Inflammatory macrophage treated with lipopolysaccharide for 4 hours (primary cell): ENCODE data around the gene CBFA2T3.
"Not testable (repeated sequence)": the region's sequence is repeated elsewhere in the genome, so short reads cannot be mapped to it uniquely, and the experiment has no call there.

Experiments used
- DNase-seq: peaks from one replicate; pipeline ENCODE4 v3.0.0-alpha.2; 2020

Gene CBFA2T3

DNA sequence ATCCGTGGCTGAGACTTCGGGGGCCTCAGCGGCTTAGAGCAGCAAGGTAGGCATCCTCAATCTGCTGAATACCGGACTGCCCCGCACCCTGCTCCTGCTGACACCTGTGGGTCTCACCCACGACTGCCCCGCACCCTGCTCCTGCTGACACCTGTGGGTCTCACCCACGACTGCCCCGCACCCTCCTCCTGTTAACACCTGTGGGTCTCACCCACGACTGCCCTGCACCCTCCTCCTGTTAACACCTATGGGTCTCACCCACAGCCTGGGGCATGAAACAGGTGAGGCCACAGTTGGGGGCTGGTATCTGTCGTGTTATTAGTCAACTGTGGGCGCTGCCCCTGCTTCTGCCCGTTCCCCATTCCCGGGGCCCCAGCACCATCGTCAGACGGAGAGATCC is 74.3 kb downstream of the CBFA2T3 start:
- DNase-seq = no peak

DNA sequence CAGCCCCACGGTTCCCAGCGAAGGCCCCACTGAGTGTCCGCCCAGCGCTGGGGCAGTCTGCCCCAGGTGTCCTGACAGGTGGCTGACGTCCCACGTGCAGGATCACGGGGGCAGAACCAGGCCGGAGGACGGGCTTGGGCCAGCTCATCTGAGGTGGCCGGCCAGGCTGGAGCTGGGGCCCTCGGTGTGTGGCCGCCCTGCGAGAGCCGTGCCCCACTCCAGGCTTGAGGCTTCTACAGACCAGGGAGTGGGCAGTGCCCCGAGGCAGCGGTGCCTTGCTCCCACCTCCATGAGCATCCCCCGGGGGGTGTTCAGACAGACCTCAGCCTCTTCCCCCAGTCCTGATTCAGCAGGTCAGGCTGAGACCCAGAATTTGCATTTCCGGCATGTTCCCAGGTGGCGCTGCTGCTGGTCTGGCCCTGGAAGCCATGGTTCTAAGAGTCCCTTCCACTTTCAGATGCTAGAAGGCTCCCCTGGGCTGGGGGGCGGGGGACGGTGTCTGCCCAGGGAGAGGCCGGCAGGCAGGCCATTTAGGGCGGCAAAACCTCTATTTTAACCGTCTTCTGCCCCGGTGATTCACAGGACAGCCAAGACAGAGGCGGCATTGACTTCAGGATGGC is 75.2 kb downstream of the CBFA2T3 start:
- DNase-seq = no peak

DNA sequence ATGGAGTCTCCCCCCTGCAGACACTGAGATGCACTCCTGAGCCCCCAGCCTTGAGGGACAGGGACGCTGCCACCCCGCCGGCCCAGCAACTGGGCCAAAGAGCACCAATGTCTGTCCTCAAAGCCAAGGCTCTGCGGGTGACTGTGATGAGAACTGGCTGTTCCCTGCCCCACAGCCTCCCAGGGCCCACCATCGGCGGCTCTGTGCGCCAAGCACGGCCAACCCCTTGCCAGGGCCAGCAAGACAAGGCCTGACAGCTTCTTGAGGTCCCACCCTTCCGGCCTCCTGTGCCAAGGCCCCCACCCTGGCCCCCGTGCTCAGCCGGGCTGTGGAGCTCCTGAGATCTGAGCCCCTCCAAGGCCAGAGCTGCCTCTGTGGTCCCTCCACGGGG is 76.3 kb downstream of the CBFA2T3 start:
- DNase-seq = no peak

DNA sequence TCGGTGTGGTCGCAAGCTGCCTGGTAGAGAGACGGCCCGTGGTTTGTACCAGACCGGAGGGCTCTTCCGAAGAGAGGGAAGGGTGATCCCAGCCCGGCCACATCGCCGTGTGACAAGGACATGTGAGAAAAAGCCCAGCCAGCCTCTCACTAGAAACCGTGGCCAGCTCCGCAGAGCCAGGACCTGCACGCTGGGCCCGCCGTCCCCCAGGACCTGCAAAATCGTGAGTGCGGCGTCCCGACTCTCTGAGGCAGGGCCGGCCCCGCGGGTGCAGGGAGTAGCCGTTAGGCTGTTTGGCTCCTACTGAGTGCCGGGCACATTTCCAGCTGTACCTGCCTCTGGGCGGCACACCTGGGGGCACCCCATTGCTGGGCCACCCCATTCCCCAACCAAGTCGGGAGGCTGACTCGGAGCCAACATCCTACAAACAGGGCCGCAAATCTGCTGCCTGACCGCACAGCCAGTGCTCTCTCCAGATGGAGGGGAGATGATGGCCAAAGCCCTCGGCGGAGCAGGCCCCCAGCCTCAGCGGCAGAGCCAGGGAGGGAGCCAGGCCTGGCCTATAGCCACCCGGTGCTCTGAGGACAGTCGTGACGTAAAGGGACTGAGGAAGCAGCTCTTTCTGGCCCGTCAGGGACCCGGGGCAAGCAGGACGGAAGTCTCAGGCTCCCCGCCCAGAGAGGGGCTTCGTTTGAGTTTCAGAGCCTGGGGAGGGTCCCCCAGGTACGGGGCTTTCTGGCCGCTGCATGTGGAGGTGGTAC is 76.9 kb downstream of the CBFA2T3 start:
- no peak for DNase-seq

DNA sequence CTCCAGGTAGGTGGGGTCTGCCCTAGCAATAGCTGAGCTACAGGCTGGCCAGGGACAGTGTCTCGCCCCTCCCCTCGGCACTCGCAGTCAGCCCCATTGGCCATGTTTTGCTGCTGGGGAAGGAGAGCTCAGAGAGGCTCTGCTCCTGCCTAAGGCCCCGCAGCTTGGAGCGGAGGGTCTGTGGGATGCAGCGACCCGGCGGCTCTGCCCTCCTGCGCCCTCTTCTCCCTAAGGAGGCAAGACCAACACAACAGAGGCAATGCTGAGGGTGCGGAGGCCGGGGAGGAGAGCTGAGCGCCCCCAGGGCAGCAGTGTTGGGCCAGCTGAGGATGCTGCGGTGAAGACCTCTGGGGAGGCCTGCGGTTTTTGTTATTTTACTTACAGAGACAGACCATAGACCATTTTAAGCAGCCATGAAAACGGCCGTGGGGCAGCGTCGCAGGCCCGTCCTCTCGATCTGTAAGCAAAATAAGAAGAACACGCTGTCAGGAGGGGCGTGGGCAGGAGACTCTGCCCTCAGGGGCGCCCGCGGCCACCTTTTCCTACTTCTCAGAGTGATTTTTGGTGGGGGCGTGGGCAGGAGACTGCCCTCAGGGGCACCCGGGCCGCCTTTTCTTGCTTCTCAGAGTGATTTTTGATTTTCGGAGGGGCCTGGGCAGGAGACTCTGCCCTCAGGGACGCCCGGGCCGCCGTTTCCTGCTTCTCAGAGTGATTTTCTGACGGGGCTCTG is 79.1 kb downstream of the CBFA2T3 start:
- DNase-seq = no peak

DNA sequence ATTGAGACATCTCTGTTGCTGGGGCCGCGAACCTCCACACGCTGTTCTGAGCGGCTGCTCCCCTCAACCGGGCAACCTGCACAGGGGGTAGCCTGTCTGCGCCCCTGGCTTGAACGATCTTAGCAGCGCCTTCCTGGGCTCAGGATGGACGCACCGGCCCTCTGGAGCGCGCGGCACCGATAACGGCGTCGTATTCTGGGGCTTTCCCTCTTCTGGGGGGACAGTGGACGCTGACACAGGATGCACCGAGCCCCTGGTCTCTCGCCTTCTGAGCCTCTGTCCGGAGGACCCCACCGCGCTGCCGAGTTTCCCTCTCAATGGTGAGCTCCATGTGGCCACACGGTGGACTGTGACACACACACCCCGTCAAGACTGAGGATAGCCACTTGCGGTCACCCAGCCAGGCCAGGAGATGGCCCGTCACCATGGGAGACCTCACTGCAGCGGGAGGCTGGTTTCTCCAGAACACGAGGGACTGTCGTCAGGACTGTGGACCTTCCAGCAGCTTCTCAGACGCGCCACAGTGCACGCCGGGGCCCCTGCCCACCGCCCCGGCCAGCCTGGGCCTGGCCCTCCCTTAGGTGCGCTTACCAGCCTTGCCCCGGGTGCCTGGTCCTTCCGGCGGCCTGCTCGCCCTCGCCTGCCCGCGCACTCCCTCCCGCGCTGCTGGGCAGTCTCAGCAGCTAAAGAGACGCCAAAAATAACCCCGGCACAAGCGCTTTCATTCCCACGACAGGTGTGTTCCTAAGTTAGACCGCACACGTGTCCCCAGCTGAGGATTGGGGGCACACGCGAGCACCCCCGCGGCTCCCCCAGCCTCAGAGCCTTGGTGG is 80.6 kb downstream of the CBFA2T3 start:
- DNase-seq = no peak

DNA sequence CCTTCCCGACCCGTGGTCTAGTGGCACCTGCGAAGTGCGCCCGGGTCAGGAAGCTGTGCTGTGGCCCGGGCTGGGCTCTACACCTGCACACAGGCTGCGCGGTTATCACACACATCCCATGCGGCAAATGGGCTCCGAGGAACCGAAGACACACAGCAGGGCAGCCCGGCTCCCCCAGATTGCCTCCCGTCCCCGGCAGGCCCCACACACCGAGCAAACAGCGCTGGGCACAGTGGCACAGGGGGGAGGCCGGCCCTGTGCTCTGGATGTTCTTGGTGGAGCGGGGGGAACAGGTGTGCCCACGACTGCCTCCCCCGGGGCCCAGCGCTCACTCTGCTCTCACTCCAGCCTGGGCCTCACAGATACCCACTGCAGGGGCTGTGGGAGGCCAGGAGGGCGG is 81.7 kb downstream of the CBFA2T3 start:
- no peak for DNase-seq

DNA sequence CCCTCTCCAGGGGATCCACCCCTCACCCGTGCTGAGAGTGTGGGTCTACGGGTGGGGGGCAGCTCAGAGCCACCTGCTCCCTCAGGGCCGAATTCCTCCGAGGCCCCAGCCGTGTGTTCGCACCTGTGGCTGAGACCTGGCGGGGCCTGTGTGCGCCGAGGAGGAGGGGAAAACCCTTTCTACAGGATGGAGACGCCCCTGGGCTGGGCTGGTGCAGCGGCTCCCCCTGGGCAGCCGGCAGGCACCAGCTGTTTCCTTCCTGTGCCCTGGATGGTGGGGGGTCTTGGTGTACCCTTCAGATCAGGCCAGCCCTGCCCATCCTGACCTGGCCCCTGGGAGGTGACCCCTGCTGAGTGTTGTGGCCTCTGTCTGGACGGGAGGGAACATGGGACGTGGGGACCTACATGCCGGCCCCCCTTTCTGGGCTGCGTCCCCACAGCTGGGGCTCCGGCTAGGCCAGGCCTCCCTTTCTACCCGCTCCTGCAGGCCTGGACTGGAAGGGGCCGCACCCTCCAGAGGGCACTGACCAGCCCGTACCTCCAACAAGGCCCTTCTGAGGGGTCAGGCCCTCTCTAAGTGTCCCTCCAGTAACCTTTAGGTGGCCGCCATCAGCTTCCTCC is 82.2 kb downstream of the CBFA2T3 start:
- no peak for DNase-seq

DNA sequence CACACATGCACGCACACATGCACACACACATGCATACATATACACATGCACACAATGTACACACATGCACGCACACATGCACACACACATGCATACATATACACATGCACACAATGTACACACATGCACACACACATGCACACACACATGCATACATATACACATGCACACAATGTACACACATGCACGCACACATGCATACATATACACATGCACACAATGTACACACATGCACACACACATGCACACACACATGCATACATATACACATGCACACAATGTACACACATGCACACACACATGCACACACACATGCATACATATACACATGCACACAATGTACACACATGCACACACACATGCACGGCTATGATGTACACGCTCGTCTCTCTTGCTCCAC is 82.7 kb downstream of the CBFA2T3 start:
- not testable (repeated sequence) for DNase-seq

DNA sequence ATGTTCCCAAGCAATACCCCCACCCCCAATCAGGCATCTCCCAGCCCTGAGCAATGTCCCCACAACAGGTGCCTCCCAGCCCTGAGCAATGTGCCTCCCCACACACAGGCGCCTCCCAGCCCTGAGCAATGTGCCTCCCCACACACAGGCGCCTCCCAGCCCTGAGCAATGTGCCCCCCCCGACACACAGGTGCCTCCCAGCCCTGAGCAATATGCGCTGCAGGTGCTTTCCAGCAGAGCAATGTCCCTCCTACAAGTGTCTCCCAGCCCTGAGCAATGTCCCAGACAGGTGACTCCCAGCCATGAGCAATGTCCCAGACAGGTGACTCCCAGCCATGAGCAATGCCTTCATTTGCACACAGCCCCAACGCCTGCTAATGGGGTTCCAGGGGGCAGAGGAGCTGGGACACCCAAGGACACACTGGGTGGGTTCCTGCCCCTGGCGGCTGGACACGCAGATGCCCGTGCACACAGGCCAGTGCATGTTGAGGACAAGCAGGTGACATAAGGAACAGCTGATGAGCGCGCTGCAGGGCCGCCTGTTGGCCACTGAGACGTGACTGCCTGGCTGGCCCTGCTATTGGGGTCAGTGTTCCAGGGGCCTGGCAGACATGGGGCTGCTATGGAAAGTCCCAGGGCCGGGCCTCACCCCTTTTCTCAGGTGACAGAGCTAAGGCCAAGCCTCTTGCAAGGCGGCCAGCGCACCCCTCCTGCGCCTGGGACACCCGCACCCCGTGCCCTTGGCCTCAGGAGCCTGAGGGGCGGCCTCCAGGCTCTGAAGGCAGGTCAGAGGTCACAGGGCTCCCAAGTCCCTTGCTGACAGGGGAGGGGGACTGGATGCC is 83.7 kb downstream of the CBFA2T3 start:
- DNase-seq = no peak

DNA sequence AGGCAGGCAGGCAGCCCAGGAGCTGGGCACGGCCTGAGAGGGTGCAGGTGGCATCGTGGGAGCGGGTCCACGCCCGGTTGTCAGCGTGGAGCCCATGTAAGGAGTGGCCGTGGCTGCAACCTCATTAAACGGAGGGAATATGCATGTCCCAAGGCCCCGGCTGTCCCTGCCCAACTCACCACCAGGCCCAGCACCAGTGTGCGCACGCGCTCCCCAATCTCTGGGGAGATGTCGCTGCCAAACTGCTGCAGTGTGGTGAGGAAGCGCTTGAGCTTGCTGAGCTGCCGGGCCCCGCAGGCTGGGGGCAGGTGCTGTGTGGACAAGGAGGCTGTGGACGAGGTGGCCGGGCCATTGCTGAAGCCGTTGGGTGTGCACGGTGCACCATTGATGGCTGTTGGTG is 84.9 kb downstream of the CBFA2T3 start:
- no peak for DNase-seq

DNA sequence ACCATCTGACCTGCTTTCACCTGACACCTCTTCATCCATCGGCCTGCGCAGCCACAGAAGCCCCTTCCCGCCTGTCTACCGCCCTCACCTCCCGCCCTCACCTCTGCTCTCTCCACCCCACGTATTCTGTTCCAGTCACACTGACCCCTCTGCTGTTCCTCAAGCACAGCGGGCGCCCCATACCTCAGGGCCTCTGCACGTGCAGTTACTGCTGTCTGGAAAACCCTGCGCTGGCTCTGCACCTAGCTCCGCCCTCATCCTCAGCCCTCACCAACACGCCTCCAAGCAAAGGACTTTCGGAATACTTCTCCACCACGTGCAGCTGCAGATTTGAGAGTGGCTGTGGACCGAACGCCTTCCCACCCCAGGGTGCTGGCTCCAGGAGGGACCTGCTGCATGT is 85.9 kb downstream of the CBFA2T3 start:
- no peak for DNase-seq

DNA sequence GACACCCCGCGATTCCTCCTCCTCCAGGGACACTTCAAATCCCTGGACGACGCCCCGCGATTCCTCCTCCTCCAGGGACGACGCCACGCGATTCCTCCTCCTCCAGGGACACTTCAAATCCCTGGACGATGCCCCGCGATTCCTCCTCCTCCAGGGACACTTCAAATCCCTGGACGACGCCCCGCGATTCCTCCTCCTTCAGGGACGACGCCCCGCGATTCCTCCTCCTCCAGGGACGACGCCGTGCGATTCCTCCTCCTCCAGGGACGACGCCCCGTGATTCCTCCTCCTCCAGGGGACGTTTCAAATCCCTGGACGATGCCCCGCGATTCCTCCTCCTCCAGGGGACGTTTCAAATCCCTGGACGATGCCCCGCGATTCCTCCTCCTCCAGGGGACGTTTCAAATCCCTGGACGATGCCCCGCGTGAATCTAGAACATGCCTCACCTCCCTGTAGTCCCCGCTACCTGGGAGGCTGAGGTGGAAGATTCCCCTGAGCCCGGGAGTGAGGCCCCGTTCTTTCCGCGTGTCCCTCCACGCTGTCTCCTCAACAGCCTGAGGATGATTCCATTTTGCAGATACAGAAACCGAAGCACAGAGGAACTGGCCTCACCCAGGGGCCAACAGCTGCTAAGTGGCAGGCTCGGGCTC is 87.2 kb downstream of the CBFA2T3 start:
- DNase-seq = not testable (repeated sequence)

DNA sequence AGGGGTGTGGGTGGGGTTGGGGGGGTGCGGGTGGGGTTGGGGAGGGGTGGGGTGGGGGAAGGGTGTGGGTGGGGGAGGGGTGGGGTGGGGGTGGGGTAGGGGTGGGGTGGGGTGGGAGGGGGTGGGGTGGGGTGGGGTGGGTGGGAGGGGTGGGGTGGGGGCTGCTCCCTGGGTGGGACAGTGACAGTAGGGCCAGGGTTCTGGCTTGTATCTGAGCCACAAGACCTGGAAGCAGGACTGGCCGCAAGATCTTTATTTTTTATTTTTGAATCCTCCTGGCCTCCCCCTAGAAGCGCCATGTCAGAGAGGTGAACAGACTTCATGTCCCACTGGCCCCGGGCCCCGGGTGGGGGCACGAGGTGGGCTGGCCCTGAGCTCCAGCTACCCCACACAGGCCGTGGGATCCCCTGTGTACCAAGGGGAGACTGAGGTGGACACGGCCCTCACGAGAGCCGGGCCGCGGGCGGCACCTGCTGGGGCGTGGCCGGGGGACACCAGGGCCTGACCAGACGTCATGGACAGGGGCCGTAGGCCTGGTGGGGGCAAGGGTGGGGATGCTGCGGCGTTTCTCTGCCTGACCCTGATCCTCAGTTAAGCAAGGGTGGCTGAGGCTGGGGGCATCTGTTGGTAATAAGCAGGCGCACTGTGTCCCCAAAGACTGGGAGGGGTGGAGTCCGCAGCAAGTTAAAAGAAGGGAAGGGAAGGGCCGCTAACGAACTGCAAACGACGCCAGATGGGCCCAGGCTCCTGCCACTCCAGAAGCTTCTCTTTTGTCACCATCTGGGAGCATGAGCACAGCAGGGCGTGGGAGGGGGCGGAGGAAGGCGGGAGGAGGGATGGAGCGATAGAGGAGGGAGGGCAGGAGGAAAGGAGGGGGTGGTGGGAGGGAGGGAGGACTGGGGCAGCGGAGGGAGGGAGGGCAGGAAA is 88.3 kb downstream of the CBFA2T3 start:
- no peak for DNase-seq

DNA sequence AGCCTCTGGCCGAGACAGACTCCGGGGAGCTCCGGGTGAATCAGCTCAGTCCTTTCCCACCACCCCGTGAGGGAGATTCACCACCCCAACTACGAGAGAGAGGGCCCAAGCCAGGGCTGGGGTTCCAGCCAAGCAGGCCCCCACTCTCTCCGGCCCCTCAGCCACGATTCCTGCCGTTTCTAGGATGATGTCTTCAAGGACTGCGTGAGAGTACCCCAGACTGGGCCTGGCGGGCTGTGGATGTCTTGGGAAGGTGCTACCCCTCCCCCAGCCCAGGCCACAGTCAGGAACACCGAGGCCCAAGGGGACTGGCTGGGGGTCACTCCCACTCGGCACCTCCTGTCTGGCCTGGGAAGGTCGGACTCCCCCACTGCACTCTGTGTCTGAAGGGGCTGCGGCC is 89.0 kb downstream of the CBFA2T3 start:
- no peak for DNase-seq

DNA sequence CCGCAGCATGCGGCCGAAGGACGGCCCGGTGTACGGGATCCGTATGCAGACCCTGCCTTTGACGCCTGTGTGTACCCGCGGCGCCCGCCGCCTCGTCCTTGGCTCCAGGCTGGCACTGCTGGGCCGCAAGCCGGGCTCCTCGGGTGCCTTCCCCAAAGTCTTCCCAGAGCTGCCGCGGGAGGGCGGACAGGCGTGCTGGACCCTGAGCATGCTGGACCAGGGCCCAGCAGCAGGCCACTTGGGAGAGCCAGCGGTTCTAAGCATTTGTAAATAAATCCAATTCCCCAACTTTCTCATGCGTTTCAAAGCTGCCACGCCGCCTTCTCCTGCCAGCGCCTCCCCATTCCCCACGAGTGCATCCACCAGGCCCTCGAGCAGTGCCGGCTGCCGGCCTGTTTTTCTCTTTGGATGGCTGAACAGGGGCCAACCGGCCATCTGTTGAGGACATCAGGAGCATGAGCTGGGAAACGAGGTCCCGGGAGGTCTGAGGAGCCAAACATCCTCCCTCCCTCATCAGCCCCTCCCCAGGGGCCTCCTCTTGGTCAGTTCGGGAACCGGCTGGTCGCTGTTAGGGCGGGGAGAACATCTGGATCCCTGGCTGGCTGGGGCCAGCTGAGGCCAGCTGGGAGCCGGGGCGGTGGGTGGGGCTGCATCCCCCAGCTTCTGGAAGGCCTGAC is 90.0 kb downstream of the CBFA2T3 start:
- no peak for DNase-seq

DNA sequence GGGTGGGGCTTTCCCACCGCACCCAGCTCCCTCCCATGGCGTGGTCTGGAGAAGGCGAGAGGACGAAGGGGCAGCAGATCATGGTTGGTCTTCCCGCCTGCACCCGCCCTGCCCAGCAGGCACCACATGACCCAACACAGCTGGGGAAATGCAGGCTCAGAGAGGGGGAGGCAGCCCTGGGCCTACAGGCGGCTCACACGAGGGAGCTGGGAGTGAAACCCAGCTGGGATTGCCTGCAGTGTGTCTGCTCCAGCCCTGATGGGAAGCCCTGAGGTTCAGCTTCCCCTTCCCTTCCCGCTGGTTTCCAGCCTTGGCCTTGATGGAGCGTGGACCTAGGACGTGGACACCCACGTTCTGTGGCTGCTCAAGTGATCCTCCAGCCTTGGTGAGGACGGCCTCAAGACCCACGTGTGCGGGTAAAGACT is 90.6 kb downstream of the CBFA2T3 start:
- no peak for DNase-seq

DNA sequence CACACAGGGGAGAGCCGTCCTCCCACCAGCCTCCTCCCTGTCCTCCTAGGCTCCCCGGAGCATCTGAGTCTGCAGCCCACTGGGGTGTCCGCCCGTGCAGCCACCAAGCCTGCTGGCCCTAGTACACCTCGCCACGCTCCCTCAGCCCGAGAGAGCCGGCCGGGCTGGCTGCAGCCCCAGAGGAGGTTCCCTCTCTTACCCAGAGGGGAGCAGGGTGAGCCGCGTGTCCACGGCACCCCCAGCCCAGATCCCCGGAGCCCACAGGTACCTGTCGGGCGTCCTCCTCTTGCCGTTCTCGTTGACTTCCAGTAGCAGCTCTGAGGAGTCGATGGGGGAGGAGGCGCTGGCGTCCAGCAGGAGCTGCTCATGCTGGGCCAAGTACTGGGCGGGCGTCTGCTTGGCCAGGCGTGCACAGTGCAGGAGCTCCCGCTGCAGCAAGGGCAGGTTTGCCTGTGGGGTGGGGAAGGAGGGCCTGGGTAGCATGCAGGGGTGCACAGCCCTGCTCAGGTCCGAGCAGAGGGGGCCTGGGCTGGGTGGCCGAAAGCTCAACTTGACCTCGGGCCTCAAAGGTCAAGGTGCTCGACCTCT is 91.2 kb downstream of the CBFA2T3 start:
- DNase-seq = no peak
